Progenitor cell of endocrine pancreas (in vitro differentiated cells): ENCODE data around the gene PIAS3. TPM values are rescaled to one million over a fixed set of nuclear protein-coding genes. Genes with fewer than 3 reads are reported as not detected.

Experiments used
- DNase-seq: peaks from one replicate; pipeline ENCODE4 v3.0.0; 2021; ENCODE audit warnings: low spot score; ENCODE audit not compliant: unreplicated experiment
- H3K27ac Mint-ChIP-seq: 2 replicates; pipeline ENCODE4 v1.8.0; 2021; ENCODE audit warnings: mild to moderate bottlenecking, moderate library complexity, mixed read lengths
- H3K27me3 Mint-ChIP-seq: 2 replicates; pipeline ENCODE4 v1.8.0; 2021; ENCODE audit warnings: mixed read lengths
- H3K36me3 Mint-ChIP-seq: 2 replicates; pipeline ENCODE4 v1.8.0; 2022; ENCODE audit warnings: mixed read lengths; ENCODE audit not compliant: insufficient read depth
- H3K4me1 Mint-ChIP-seq: 2 replicates; pipeline ENCODE4 v1.8.0; 2021; ENCODE audit warnings: low read depth, mixed read lengths
- H3K4me3 Mint-ChIP-seq: 2 replicates; pipeline ENCODE4 v1.8.0; 2021; ENCODE audit warnings: low read depth, mild to moderate bottlenecking, moderate library complexity, mixed read lengths
- H3K9me3 Mint-ChIP-seq: 2 replicates; pipeline ENCODE4 v1.8.0; 2021; ENCODE audit warnings: low read depth, mixed read lengths
- CTCF ChIP-seq: fragments of 200-600 bp; sonication (generic); IDR thresholded peaks from one replicate; pipeline ENCODE4 v1.5.0; 2021; ENCODE audit warnings: antibody characterized with exemption, mild to moderate bottlenecking; ENCODE audit not compliant: unreplicated experiment
- total RNA-seq: library from RNA; stranded (reverse); gene quantifications from 2 replicates; pipeline ENCODE4 v1.2.1, GENCODE V29; 2021

The PIAS3 gene
- total RNA-seq, 1 donor from 2014 or later = 36.9 TPM

- H3K36me3 Mint-ChIP-seq = no peaks in the 10 kb centered on the region
- peak; percentile 48 for DNase-seq
- H3K4me3 Mint-ChIP-seq = peak within 1 kb of the TSS; percentile 76
- H3K9me3 Mint-ChIP-seq = no peaks in the 10 kb centered on the region
- peaks cover 17% of the 10 kb centered on the region for H3K4me1 Mint-ChIP-seq
- no peak within 1 kb of the TSS for H3K27ac Mint-ChIP-seq
- TF ChIP-seq CTCF = no peak
- H3K27me3 Mint-ChIP-seq = peaks cover 38% of the 10 kb centered on the region
These were observed 26.9 kb upstream of the PIAS3 start, which contains the start of gene ANKRD35 for GRCh38 chr1:145885738-145886287. ANKRD35 (minus strand) TSS chr1:145885866; CDS start chr1:145885758, 108 bp downstream.

GRCh38 chr1:145884675-145885074 is 25.8 kb upstream of the PIAS3 start:
- Mint-ChIP-seq H3K9me3 (no peaks in the 10 kb centered on the region), H3K27me3 (peaks cover 38% of the 10 kb centered on the region), H3K4me3 (peak overlapping the region; percentile 7), H3K27ac (no peak overlapping the region), H3K4me1 (peaks cover 18% of the 10 kb centered on the region), H3K36me3 (no peaks in the 10 kb centered on the region)
- no peak for DNase-seq
- no peak for TF ChIP-seq CTCF

- Mint-ChIP-seq H3K27ac (no peak overlapping the region), H3K4me3 (no peak overlapping the region), H3K4me1 (peaks cover 9% of the 10 kb centered on the region)
These were observed 20.9 kb upstream of the PIAS3 start for GRCh38 chr1:145879775-145880174.

GRCh38 chr1:145878724-145879123 is 19.8 kb upstream of the PIAS3 start:
- H3K4me3 Mint-ChIP-seq = no peak overlapping the region

More at GRCh38 chr1:145879775-145880174, 20.9 kb upstream of the PIAS3 start:
- Mint-ChIP-seq H3K36me3 (no peaks in the 10 kb centered on the region), H3K27me3 (peaks cover 43% of the 10 kb centered on the region), H3K9me3 (no peaks in the 10 kb centered on the region)
- no peak for TF ChIP-seq CTCF
- no peak for DNase-seq

GRCh38 chr1:145877923-145878486 is 19.1 kb upstream of the PIAS3 start:
- Mint-ChIP-seq H3K27me3 (peaks cover 44% of the 10 kb centered on the region), H3K4me3 (no peak overlapping the region), H3K4me1 (peaks cover 9% of the 10 kb centered on the region), H3K9me3 (no peaks in the 10 kb centered on the region), H3K27ac (no peak overlapping the region), H3K36me3 (no peaks in the 10 kb centered on the region)
- TF ChIP-seq CTCF = no peak
- DNase-seq = no peak

More at GRCh38 chr1:145878724-145879123, 19.8 kb upstream of the PIAS3 start:
- no peak for TF ChIP-seq CTCF
- H3K36me3 Mint-ChIP-seq = no peaks in the 10 kb centered on the region
- no peak overlapping the region for H3K27ac Mint-ChIP-seq
- H3K4me1 Mint-ChIP-seq = peaks cover 9% of the 10 kb centered on the region
- no peak for DNase-seq
- peaks cover 43% of the 10 kb centered on the region for H3K27me3 Mint-ChIP-seq
- H3K9me3 Mint-ChIP-seq = no peaks in the 10 kb centered on the region
